Measurements from ENCODE around the gene PCDH15.

The PCDH15 gene

DNA sequence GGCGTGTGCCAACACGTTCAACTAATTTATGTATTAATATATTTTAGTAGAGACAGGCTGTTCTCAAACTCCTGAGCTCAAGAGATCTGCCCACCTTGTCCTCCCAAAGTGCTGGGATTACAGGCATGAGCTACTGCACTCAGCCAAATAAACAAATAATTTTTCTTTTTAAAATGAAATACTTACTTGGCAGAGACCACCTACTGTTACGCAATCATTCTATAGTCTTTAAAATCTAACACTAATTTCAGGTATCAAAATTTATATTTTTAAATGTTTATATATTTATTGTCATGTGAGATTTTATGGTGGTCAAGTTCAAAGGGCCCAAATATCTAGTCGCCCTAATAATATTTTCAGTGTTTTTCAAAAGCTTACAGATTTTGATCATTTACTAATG lies 323.3 kb downstream of the PCDH15 start:
- in situ Hi-C loops (cut with MboI; ENCODE audit: low sequenced_read_pairs, unreplicated experiment) = no loop called here
- TF ChIP-seq, protein P1, sequence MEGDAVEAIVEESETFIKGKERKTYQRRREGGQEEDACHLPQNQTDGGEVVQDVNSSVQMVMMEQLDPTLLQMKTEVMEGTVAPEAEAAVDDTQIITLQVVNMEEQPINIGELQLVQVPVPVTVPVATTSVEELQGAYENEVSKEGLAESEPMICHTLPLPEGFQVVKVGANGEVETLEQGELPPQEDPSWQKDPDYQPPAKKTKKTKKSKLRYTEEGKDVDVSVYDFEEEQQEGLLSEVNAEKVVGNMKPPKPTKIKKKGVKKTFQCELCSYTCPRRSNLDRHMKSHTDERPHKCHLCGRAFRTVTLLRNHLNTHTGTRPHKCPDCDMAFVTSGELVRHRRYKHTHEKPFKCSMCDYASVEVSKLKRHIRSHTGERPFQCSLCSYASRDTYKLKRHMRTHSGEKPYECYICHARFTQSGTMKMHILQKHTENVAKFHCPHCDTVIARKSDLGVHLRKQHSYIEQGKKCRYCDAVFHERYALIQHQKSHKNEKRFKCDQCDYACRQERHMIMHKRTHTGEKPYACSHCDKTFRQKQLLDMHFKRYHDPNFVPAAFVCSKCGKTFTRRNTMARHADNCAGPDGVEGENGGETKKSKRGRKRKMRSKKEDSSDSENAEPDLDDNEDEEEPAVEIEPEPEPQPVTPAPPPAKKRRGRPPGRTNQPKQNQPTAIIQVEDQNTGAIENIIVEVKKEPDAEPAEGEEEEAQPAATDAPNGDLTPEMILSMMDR (IDR thresholded peaks at IDR 0.05; ENCODE audit: borderline replicate concordance, control extremely low read depth, extremely low read depth, insufficient read depth, missing control alignments) = no peak

DNA sequence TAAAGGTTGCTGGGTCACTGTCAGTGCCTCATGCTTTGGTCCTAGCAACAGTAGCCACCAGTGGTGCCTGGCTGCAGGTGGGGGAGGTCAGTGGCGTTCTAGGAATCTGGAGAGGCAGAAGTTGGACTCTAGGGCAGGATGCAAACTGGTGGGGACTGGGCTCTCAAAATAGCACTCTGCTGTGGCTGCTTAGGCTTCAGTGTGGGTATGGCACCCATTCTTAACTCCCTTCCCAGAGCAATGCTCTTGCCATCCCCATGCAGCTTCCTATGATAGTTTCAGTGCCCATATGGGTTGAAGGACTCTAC lies 330.8 kb downstream of the PCDH15 start:
- in situ Hi-C loops (cut with MboI; ENCODE audit: low sequenced_read_pairs, unreplicated experiment) = no loop called here
- DNase-seq (ENCODE audit: low spot score) = no peak
- TF ChIP-seq, protein P1 (IDR thresholded peaks at IDR 0.05; ENCODE audit: borderline replicate concordance, control extremely low read depth, extremely low read depth, insufficient read depth, missing control alignments) = no peak

More for the DNA sequence above, 323.3 kb downstream of the PCDH15 start:
- DNase-seq (ENCODE audit: low spot score) = no peak

DNA sequence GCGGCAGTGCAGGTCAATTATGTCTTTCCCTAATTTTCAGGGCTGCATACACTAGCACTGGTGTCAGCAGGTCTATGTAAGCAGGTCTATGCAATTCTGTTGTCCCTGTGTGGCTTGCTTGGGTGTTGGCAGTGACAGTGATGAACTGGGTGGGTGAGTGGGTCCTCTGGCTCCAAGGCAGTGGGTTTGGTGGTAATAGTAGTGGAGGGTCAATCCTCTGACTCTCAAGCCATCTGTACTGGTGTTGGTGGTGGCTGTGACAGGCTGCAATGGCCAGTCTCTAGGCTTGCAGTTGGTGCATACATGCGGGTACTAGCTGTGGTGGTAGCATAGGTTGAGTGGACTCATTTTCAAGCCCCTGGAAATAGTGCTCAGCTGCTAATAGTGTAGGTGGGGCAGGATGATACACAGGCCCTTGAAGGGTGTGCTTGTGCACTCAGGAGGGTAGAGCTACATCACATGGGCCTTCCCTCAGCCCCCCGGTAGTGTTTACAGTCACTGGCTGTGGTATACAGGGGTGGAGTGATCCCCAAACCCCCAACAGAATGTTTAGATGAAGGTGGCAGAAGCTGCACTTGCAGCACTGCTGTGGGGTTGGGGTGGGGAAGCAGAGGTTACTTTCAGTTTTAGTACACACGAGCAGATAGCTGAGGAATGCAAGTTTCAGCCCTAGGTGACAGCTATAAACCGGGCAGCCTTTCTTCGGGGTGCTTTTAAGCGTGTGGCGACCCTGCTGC lies 331.3 kb downstream of the PCDH15 start:
- in situ Hi-C loops (cut with MboI; ENCODE audit: low sequenced_read_pairs, unreplicated experiment) = no loop called here
- DNase-seq (ENCODE audit: low spot score) = peak; percentile 2
- TF ChIP-seq, protein P1 (IDR thresholded peaks at IDR 0.05; ENCODE audit: borderline replicate concordance, control extremely low read depth, extremely low read depth, insufficient read depth, missing control alignments) = no peak

DNA sequence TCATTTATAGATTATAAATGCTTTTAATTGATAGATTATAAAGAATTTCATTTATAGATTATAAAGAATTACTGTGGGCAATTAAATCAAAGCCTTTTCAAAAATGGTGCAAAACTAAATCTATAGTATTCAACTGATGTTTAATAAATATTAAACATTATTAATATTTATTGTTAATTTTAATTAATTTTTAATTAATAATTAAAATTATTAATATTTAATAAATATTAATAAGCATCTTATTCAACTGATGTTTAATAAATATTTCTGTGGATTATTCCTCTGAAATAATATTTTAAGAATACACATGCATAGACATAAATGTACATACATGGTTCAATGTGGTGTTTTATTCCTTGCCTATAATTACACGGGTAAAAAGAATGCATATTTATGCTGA lies 346.8 kb downstream of the PCDH15 start:
- TF ChIP-seq, protein P1 (IDR thresholded peaks at IDR 0.05; ENCODE audit: borderline replicate concordance, control extremely low read depth, extremely low read depth, insufficient read depth, missing control alignments) = no peak
- DNase-seq (ENCODE audit: low spot score) = no peak
- in situ Hi-C loops (cut with MboI; ENCODE audit: low sequenced_read_pairs, unreplicated experiment) = no loop called here

DNA sequence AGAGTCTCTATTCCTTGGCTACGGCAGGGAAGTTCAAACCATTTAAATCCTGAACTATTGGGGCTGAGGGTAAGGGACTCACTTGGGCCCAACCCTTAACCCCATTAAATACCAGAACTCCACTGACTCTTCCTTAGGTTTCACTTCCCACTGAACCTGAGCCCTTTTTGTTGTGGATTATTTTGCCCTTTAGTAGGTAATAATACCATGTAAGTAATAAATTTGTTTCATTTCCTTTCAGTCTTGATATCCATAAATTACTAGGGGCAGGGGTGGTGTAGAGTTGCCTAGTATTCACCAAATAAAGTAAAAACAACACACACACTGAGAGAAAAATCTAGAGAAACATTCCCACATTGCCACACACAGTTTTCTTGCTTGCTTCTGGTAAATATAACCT lies 352.0 kb downstream of the PCDH15 start:
- TF ChIP-seq, protein P1 (IDR thresholded peaks at IDR 0.05; ENCODE audit: borderline replicate concordance, control extremely low read depth, extremely low read depth, insufficient read depth, missing control alignments) = no peak
- in situ Hi-C loops (cut with MboI; ENCODE audit: low sequenced_read_pairs, unreplicated experiment) = no loop called here
- DNase-seq (ENCODE audit: low spot score) = no peak

DNA sequence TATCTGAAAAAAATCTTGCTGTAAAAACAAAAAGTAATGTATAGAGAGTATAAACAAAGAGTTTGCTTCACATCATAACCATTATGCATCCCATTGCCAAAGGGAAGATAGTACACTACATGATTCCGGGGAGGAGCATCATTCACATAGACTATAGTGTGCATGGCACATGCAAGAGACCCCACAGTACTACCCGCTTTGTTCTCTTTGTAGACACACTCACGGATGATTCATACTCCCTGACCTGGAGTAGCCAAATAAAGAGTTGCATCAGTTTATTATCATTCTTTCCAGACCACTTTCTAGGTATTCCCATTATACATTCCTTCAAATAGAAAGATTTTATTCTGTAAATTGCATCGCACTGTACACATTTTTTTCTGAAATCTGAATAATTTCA lies 356.9 kb downstream of the PCDH15 start:
- DNase-seq (ENCODE audit: low spot score) = no peak
- in situ Hi-C loops (cut with MboI; ENCODE audit: low sequenced_read_pairs, unreplicated experiment) = no loop called here
- TF ChIP-seq, protein P1 (IDR thresholded peaks at IDR 0.05; ENCODE audit: borderline replicate concordance, control extremely low read depth, extremely low read depth, insufficient read depth, missing control alignments) = no peak
